NCI-H446 (cell line): Measurements from ENCODE around the gene ADGRL3.

Experiments used
- DNase-seq, 2 experiments: peaks; one replicate each; lab custom pipeline; 2025; lab: John Stamatoyannopoulos, UW

Gene ADGRL3

GRCh38 chr4:61426229-61426628 is 226.1 kb downstream of the ADGRL3 start:
- no peak for DNase-seq

GRCh38 chr4:61427099-61427817 is 227.1 kb downstream of the ADGRL3 start:
- DNase-seq, result no peak

- DNase-seq, result no peak
Observed at GRCh38 chr4:61427818-61428495, 227.8 kb downstream of the ADGRL3 start.

GRCh38 chr4:61428950-61429349 is 228.8 kb downstream of the ADGRL3 start:
- no peak for DNase-seq

DNA sequence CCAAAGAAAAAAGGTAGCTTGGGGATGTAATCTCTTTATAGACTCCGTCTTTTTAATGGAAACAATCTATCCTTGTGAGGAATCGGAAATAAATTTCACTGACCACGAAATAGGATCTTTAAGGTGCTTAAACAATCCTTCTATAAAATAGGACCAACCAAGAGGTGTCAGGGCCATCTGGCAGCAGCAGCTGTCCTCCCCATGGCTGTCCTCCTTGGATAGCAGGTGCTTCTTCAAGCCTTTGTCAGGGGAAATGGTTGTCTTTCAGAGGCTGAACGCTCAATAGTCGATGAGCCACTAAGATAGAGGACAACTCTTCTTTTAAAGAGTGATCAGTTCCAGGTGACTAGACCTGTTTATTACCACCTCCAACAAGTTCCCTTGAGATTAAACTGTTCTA is 231.0 kb downstream of the ADGRL3 start:
- no peak for DNase-seq

DNA sequence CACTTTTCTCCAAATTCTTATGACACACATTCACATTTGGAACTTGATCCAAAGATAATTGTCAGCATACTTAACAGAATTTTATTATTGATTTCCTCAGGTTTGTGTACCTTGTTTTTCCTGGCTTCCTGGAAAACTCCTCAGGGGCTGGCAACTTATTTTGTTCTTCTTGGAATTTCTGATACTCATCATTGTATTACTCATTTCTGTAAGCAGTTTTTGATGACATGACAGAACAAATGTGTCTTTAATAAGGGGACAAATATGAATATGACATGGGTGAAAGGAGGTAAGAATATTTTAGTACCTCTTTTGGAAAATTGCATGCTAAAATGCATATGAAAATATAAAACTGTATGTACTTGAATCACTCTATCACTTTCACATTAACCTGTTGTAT is 237.8 kb downstream of the ADGRL3 start:
- no peak for DNase-seq

- DNase-seq, result peak in 1 of 2 experiments; percentile 33
Observed at GRCh38 chr4:61440321-61440720, 240.2 kb downstream of the ADGRL3 start.

- DNase-seq, result no peak
Observed at GRCh38 chr4:61442936-61443335, 242.8 kb downstream of the ADGRL3 start.

DNA sequence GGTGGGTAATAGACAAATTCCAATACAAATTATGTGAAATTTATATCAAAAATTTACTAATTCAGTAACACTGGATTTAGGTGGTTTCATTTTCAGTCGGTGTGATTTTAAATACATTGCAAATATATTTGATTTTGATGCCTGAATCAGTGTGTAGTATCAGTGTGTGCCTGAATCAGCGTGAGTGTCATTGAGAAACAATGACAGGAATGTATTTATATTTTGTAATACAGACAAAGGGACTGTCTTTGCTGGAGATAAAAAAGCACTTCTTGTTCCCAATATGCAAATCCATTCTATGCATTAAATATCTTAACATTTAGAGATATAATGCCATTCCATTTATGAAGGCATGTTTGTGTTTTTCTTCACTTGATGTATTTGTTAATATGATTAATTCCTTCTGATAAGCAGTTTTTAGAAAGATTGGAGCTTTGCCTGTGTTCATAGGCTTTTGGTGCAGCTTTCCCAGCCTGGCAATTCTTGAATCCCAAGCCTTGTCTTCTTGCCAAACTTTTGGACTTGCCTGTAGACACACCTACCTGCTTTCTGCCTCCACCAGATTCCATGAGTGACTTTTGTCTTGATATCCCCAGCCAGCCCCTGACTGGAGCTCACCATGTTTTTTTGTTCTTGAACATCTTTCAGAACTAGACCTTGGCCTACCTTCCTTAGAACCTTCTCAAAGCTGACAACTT is 243.8 kb downstream of the ADGRL3 start:
- no peak for DNase-seq

GRCh38 chr4:61445374-61446063 is 245.4 kb downstream of the ADGRL3 start:
- no peak for DNase-seq

DNA sequence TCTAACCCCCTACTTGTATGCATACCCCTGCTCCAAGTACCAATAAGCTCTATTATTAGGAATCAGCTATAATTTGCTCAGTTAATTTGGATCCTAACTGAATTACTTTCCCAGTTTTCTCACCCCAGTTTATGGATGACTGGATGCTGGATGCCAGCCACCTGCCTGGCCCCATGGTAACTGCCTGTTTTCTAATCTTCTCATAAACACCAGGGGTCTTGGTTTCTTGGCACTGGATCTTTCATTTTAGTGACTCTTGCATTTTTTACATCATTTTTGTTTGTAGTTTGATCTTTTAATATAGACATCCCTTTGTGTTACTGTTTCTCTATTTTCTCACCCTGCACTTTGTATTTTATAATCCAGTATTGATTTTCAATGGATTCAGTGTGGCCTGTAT is 246.8 kb downstream of the ADGRL3 start:
- peak; percentile 44 to 55 for DNase-seq

GRCh38 chr4:61447918-61448317 is 247.8 kb downstream of the ADGRL3 start:
- DNase-seq, result no peak

DNA sequence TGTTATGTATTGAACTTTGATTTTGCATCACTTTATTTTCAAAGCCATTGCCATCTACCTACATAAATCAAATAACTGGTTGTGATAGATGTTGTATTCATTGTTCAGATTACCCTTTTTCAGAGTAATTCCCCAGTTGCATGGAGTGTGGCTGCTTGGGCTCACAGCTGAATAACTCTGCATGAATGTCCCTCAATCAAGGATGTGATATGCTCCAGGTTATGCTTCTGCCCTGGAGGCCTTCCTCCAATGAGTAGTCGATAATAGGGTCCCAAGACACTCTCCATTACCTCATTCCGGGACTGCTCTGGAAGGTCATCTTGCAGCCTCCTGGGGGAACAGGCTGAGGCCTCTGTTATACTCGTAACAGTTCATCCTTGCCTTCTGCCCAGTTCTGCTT is 251.8 kb downstream of the ADGRL3 start:
- DNase-seq, result no peak

DNA sequence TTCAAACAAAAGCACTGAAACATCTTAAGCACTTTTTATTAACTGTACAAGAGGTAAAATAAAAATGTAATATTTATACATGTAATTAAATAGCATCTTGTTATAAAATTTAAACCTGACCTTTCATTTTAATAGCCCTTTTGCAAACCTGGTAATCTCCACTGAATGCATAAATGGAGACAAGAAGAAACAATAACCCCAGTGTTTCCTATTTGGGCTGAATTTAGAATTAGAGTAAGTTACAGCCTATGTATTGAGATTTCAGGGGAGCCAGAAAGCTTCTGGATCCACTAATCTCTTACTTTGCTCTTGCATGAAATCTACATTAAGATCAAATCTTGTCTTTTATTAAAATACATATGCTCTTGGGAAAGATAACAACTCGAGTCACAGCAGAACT is 261.8 kb downstream of the ADGRL3 start:
- DNase-seq, result no peak

- peak in 1 of 2 experiments; percentile 6 for DNase-seq
Observed at GRCh38 chr4:61462451-61463326, 262.6 kb downstream of the ADGRL3 start.

GRCh38 chr4:61468024-61468720 is 268.0 kb downstream of the ADGRL3 start:
- DNase-seq, result no peak

- no peak for DNase-seq
Observed at GRCh38 chr4:61473306-61473705, 273.2 kb downstream of the ADGRL3 start.

DNA sequence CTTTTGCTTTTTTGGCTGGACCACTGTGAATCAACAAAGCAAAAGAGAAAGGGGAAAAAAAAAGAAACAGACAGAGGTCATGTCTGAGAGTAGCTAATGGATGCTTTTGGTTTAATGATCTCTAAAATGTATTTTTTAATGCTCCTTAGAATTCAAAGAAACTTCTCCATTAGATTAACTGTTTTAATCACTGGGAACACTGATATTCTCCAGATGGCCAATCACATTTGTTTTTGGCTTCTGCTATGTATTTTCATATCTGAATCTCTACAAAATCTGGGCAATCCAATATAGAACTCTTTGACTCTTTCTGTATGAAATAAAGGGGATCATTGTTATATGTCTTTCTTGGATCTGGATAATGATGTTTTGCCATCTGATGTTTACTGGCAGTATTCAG is 278.2 kb downstream of the ADGRL3 start:
- no peak for DNase-seq

GRCh38 chr4:61485056-61485455 is 284.9 kb downstream of the ADGRL3 start:
- no peak for DNase-seq

DNA sequence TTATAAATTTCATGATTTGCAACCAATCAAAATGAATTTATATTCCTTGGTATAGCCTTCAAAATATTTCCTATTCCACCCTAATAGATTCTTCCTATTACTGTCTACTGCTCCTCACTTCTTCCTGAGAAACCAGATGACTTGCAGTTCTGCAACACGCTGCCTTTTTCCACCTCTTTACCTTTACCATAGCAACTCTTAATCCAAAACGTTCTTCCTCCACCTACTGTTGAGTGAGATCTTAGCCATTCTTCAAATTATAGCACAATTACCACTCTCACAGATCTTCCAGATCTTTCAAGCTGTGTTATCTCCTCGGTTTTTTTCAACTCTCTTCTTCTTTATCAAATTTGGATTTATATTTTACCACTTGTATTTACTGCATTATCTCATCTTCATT is 289.8 kb downstream of the ADGRL3 start:
- no peak for DNase-seq

- no peak for DNase-seq
Observed at GRCh38 chr4:61493041-61493440, 292.9 kb downstream of the ADGRL3 start.
